GM18873 (cell line): ENCODE results near the gene SPATS2.
"Not testable (repeated sequence)": the region's sequence is repeated elsewhere in the genome, so short reads cannot be mapped to it uniquely, and the experiment has no call there.

Experiments
- ATAC-seq: cut with Tn5 transposase; IDR thresholded peaks from one replicate; pipeline ENCODE4 v1.9.1; 2021; ENCODE audit warnings: mild to moderate bottlenecking, moderate library complexity, moderate number of reproducible peaks; ENCODE audit not compliant: unreplicated experiment, low FRiP score

The SPATS2 gene

GRCh38 chr12:49388682-49389386, 21.6 kb downstream of the SPATS2 start:
- ATAC-seq = no peak

- ATAC-seq = no peak
Measured at GRCh38 chr12:49389387-49389703, 22.1 kb downstream of the SPATS2 start.

DNA sequence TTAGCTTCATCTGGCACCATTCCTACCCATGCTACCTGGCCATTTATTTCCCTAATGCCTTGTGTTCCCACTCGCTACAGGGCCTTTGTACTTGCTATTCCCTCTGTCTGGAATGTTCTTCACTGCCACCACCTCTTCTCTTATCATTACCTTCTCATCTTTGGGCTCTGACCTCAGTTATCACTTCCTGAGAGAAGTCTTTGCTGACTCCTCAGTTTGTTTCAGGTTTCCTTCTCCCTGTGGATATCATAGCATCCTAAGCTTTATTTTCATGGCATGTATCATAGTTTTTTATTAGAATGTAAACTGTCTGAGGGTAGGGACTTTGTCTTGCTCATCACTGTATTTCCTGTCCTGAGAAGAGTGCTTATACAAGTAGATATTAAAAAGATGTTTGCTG, 29.7 kb downstream of the SPATS2 start:
- no peak for ATAC-seq

DNA sequence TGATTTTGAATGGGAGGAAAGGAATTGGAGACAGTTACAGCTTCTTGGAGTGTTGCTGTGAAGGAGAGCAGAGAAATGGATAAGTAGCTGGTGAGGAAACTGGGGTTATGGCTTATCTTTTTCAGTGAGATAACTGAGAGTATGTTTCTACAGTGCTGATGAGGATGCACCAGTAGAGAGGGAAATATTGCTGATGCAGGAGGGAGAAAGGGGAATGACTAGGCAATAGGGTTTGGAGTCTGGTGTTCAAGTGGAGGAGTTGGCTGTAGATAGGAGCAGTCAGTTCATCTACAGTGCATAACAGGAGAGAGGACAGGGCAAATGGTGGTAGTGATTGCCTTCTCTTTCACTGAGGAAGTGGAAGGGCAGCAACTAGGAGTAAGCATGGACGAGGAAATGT, 33.0 kb downstream of the SPATS2 start:
- ATAC-seq = no peak

DNA sequence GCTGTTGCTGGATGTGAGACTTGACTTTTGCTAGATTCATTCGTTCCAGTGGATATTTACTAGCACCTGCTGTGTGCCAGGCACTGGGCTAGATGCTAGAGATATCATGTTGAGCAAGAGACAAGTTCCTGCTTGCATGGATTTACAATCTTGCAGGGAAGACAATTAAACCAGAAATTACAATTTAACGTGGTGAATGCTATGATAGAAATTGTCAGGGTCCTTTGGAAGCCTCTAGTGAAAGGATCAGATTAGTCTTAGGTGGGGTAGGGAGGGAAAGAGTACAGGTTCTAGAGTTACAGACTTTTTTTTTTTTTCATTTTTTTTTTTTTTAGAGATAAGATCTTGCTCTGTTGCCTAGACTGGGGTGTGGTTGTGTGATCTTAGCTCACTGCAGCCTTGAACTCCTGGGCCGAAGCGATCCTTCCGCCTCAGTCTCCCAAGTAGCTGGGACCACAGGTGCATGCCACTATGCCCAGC, 36.7 kb downstream of the SPATS2 start:
- ATAC-seq = no peak

DNA sequence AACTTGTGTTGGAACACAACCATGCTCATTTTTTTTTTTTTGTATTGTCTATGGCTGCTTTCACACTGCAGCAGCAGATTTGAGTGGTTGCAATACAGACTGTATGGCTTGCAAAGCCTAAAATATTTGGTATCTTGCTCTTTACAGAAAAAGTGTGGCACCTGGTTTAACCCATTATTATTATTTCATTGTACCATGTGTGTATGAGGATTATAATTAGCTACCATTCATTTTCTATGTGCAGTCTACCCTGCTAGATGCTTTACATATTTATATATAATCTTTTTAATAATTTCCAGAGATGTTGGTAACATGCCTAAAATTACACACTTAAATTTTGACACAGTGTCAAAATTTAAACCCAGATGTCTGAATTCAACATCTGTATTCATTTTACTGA, 37.7 kb downstream of the SPATS2 start:
- no peak for ATAC-seq

DNA sequence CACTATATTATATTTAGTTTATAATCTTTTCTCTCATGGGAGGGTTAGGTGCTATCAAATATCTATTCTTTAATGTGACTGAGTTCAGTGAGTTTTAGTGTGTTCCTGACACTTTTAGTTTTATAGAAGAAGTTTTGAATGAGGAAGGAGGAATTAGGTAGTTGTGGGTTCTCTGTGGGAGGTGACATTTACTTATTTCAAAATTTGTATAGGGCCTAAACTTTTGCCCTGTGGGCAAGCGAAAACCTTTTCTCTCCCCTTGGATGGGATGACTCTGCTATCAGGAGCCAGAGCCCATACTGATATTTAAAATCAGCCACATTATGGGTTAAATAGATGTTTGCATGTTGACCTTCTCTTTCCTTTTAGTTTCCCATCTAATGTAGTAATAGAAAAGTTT, 43.6 kb downstream of the SPATS2 start:
- ATAC-seq = no peak

DNA sequence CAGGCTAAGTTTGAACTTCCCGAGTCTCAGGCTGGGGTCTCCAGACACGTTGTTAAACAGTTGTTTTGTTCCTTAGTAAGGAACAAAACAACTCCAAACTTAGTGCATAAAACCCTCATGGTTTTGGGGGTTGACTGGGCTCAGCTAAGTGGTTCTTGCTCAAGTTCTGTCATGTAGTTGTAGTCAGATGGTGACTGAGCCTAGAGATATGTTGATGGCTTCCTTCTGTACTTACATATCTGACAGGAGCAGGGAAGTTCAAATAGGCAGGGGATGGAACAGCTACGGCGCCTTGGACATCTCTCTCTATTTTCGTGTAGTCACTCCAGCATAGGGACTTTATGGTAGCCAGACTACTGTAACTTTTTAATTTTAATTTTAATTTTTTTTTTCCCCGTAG, 45.7 kb downstream of the SPATS2 start:
- no peak for ATAC-seq

DNA sequence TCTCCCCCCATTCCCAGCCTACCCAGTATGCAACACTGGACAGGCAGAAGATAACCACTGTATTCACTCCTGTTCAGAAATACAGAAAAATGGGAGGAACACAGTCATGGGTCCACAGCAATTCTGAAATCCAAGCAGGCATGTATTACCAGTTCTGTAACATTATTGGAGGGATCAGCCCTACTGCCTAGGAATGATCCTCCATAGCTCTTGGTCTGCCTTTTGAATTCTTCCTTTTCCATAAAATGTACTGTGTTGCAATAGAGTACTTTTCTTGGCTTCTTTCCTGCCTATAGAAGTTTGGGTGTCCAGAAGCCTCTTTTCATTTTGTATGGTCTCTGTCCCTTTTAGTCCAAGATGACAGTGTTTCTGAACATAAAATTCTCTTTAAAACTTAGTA, 46.5 kb downstream of the SPATS2 start:
- ATAC-seq = no peak

- ATAC-seq = no peak
Measured at GRCh38 chr12:49414364-49414763, 47.1 kb downstream of the SPATS2 start.

- no peak for ATAC-seq
Measured at GRCh38 chr12:49415521-49415970, 48.3 kb downstream of the SPATS2 start.

GRCh38 chr12:49416892-49417291, 49.6 kb downstream of the SPATS2 start:
- ATAC-seq = no peak

DNA sequence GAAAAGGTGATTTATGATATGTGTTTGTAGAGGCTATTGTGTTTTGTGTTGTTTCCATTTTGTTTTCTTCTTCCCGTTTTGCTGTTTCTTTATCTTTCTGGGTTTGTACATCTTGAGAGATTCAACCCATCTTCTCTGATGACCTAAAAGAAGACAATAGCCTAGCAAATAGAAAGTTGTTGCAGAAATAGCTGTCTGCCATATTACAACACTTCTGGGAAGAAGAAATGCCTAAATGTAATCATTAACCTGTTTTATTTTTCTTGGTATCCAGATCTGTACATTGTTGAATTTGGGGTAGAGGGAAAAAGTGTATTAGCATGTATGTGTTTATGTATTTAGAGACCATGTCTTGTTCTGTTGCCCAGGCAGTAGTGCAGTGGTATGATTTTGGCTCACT, 50.3 kb downstream of the SPATS2 start:
- ATAC-seq = no peak

DNA sequence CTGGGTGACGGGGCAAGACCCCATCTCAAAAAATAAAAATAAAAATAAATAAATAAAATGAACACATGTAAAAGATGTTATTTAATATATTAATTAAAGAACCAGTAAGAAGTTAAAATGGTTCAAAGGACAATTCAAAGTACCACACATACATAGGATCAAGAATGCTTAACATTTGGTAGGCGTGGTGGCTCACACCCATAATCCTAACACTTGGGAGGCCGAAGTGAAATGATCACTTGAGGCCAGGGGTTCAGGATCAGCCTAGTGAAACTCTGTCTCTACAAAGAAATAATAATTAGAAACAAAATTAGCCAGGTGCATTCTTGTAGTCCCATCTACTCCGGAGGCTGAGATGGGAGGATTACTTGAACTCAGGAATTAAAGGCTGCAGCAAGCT, 53.3 kb downstream of the SPATS2 start:
- no peak for ATAC-seq

DNA sequence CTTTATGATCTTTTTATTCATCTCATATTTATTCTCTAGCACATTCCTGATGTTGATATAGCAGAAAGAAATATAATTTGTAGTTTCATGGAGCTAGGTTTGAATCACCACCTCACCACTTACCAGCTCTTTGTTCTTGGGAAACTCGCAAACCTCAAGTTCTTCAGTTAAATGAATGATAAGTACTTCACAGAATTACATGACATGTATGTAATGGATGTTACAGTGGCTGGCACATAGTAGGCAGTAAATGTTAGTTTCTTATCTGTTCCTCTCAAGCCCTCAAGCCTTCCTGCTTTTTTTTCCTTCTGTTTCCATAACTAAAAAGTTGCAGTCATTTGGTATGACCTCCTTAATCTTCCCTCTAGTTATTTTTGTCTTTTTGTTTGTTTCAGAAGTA, 54.9 kb downstream of the SPATS2 start:
- ATAC-seq = no peak

- no peak for ATAC-seq
Measured at GRCh38 chr12:49428793-49429192, 61.5 kb downstream of the SPATS2 start.

DNA sequence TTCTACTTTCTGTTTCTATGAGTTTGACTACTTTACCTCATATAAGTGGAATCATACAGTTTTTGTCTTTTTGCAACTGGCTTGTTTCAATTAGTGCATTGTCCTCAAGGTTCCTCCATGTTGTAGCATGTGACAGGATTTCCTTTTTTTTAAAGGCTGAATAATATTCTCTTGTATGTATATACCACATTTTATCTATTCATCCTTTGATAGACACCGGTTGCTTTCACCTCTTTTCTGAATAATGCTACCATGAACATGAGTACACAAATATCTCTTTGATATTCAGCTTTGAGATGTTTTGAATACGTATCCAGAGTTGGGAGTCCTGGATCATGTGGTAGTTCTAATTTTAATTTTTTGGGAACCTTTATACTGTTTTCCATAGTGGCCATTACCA, 65.4 kb downstream of the SPATS2 start:
- ATAC-seq = no peak

GRCh38 chr12:49436799-49437198, 69.5 kb downstream of the SPATS2 start:
- not testable (repeated sequence) for ATAC-seq

DNA sequence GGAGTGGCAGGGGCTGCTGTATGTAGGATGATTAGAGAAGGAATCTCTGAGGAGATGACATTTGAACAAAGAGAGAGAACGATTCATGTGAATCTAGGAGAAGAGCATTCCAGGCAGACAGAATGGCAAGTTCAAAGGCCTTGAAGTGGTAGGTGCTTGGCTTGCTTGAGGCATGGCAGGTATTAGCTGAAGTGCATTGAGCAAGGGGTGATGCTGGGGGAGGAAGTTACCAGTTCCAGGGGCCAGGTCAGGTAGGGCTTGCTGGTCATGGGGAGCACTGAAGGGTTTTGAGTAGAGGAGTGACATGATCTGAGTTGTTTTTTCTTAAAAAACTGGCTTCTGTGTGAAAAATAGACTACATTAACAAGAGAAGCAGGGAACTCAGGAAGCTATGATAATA, 71.8 kb downstream of the SPATS2 start:
- no peak for ATAC-seq

DNA sequence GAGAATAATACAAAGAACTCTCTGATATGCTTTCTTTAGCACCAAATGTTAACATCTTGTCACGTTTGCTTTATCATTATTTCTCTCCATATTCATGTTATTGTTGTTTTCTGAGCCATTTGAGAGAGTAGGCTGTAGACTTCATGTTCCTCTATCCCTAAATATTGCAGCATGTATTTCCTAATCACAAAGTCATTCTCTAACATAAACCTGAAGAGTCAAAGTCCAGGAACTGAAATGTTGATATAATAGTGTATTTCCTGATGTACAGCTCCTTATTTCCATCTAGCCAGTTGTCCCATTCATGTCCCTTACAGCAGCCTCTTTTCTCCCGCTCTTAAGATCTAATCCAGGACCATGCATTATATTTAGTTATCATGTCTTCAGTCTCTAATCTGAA, 72.8 kb downstream of the SPATS2 start:
- no peak for ATAC-seq

DNA sequence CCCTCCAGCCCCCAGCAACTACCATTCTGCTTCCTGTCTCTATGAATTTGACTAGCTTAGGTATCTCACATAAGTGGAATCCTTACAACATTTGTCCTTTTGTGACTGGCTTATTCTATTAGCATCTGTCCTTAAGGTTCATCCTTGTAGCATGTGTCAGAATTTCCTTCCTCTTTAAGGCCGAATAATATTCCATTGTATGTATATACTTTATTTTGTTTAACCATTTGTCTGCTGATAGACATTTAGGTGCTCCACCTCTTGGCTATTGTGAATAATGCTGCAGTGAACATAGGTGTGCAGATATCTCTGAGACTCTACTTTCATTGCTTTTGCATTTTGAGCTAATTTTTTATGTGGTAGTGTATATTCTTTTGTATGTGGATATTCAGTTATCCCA, 75.7 kb downstream of the SPATS2 start:
- ATAC-seq = no peak

GRCh38 chr12:49446571-49446970, 79.3 kb downstream of the SPATS2 start:
- no peak for ATAC-seq

GRCh38 chr12:49448858-49449257, 81.6 kb downstream of the SPATS2 start:
- no peak for ATAC-seq
